Neutrophil (primary cell): ENCODE measurements around the gene MRPS30.
"Not testable (repeated sequence)": the region's sequence is repeated elsewhere in the genome, so short reads cannot be mapped to it uniquely, and the experiment has no call there.

Experiments used
- H3K27ac ChIP-seq: fragments of 200-600 bp; sonication (generic); 2 replicates; pipeline ENCODE4 v1.5.1; 2016; ENCODE audit warnings: mild to moderate bottlenecking, moderate library complexity
- H3K27me3 ChIP-seq: fragments of 200-600 bp; sonication (generic); 2 replicates; pipeline ENCODE4 v1.6.0; 2016; ENCODE audit warnings: mild to moderate bottlenecking
- H3K36me3 ChIP-seq: fragments of 200-600 bp; sonication (generic); 2 replicates; pipeline ENCODE4 v1.5.1; 2017
- H3K4me1 ChIP-seq, 2 experiments: fragments of 200-600 bp in 1 of 2; sonication (generic) in 1 of 2; 1 replicate in 1 of 2; 2 replicates in 1 of 2; pipeline versions ENCODE4 v1.5.1 to v1.6.1; 2013 to 2016; ENCODE audit warnings: low read depth in 1 of 2, low read length in 1 of 2, mild to moderate bottlenecking in 1 of 2, moderate library complexity in 1 of 2; ENCODE audit not compliant: control insufficient read depth in 1 of 2, insufficient read depth in 1 of 2
- H3K4me3 ChIP-seq, 2 experiments: fragments of 200-600 bp in 1 of 2; sonication (generic) in 1 of 2; 1 replicate in 1 of 2; 2 replicates in 1 of 2; pipeline ENCODE4 v1.5.1; 2013 to 2016; ENCODE audit warnings: low read depth in 1 of 2, low read length in 1 of 2, mild to moderate bottlenecking in 1 of 2, moderate library complexity in 1 of 2
- H3K9me3 ChIP-seq: fragments of 200-600 bp; sonication (generic); 2 replicates; pipeline ENCODE4 v1.5.1; 2016
- TF ChIP-seq, protein P1 (sequence below): fragments of 200-600 bp; sonication (generic); IDR thresholded peaks from 2 replicates; pipeline ENCODE4 v1.5.1; 2016; ENCODE audit warnings: antibody characterized with exemption

Gene MRPS30

DNA sequence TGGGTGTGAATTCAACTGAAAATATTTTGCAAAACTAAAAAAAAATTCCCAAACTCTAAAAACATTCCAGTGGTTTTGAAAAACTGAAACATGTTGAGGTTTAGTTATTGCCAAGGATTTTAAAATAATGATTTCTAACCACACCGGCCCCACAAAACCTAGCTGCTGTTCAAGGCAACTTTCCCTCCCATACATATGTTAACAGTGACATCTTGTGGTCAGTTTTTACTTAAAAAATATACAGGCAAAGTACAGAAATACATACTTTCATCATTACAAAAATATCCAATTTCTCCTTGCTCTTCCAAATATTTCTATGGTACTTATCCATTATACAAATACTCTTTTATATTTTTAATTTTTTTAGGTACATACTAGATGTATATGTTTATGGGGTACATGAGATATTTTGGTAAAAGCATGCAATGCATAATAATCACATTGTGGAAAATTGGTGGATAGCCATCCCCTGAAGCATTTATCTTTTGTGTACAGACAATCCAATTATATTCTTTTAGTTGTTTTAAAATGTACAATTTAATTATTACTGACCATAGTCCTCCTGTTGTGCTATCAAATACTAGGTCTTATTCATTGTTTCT lies 34.4 kb upstream of the MRPS30 start:
- Histone ChIP-seq H3K4me1 (no peaks in the 10 kb centered on the region), H3K9me3 (no peaks in the 10 kb centered on the region), H3K4me3 (no peak overlapping the region), H3K27me3 (peaks cover 9% of the 10 kb centered on the region), H3K27ac (no peak overlapping the region), H3K36me3 (no peaks in the 10 kb centered on the region)
- TF ChIP-seq, protein P1, sequence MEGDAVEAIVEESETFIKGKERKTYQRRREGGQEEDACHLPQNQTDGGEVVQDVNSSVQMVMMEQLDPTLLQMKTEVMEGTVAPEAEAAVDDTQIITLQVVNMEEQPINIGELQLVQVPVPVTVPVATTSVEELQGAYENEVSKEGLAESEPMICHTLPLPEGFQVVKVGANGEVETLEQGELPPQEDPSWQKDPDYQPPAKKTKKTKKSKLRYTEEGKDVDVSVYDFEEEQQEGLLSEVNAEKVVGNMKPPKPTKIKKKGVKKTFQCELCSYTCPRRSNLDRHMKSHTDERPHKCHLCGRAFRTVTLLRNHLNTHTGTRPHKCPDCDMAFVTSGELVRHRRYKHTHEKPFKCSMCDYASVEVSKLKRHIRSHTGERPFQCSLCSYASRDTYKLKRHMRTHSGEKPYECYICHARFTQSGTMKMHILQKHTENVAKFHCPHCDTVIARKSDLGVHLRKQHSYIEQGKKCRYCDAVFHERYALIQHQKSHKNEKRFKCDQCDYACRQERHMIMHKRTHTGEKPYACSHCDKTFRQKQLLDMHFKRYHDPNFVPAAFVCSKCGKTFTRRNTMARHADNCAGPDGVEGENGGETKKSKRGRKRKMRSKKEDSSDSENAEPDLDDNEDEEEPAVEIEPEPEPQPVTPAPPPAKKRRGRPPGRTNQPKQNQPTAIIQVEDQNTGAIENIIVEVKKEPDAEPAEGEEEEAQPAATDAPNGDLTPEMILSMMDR, result no peak

DNA sequence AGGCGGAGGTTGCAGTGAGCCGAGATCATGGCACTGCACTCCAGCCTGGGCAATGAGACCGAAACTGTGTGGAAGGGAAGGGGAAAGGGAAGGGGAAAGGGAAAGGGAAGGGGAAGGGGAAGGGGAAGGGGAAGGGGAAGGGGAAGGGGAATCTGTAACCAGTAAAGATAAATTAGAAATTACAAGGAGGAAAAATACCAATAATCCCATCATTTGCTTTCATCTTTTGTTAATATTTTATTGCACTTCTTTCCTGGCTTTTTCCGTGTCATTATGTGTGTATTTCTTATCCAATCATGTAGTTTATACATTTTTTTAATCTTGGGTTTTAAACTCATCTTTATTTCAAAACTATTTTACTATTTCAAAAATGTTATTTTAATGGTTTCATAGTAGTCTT lies 29.6 kb upstream of the MRPS30 start:
- Histone ChIP-seq H3K27ac (no peak overlapping the region), H3K4me3 (no peak overlapping the region), H3K9me3 (no peaks in the 10 kb centered on the region), H3K4me1 (no peaks in the 10 kb centered on the region), H3K27me3 (no peaks in the 10 kb centered on the region), H3K36me3 (no peaks in the 10 kb centered on the region)
- TF ChIP-seq, protein P1, result no peak

DNA sequence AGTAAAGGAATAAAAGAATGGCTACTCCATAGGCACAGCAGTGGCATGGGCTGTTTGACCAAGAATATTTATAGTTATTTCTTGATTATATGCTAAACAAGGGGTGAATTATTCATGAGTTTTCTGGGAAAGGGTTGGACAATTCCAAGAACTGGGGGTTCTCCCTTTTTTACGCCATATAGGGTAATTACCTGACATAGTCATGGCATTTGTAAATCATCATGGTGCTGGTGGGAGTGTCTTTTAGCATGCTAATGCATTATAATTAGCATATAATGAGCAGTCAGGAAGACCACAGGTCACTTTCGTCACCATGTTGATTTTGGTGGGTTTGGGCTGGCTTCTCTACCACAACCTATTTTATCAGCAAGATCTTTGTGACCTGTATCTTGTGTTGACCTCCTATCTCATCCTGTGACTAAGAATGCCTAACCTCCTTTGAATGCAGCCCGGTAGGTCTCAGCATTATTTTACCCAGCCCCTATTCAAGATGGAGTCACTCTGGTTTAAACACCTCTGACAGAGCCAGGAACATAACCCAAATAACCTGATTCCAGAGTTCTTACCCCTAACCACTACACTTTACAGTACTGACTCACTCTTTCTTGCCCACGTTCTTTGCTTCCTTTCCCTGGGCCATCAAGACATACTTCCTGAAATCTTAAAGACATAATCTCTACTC lies 25.0 kb upstream of the MRPS30 start:
- H3K9me3 ChIP-seq, result no peaks in the 10 kb centered on the region
- TF ChIP-seq, protein P1, result no peak
- no peaks in the 10 kb centered on the region for H3K27me3 ChIP-seq
- H3K4me1 ChIP-seq, result no peaks in the 10 kb centered on the region
- H3K27ac ChIP-seq, result no peak overlapping the region
- H3K36me3 ChIP-seq, result no peaks in the 10 kb centered on the region
- no peak overlapping the region for H3K4me3 ChIP-seq

DNA sequence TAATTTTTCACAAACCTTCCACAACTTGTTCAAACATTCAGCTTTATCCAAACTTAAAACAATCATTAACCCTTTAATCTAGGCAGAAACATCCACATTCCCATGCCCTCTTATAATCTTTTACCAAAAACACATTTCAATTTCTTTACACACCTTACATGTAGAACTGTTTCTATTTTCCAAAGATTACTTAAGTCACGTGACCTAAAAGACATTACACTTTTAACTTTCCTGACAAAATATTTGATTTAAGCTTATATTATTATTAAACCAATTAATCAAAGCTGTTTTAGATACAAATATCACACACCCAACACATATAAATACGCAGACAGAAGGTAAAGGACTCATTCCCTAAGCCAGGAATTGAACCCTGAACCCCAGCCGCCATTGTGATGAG lies 21.0 kb upstream of the MRPS30 start:
- H3K4me3 ChIP-seq, result no peak overlapping the region
- TF ChIP-seq, protein P1, result no peak
- H3K9me3 ChIP-seq, result no peaks in the 10 kb centered on the region
- H3K27ac ChIP-seq, result no peak overlapping the region
- H3K36me3 ChIP-seq, result no peaks in the 10 kb centered on the region
- H3K4me1 ChIP-seq, result no peaks in the 10 kb centered on the region
- no peaks in the 10 kb centered on the region for H3K27me3 ChIP-seq

DNA sequence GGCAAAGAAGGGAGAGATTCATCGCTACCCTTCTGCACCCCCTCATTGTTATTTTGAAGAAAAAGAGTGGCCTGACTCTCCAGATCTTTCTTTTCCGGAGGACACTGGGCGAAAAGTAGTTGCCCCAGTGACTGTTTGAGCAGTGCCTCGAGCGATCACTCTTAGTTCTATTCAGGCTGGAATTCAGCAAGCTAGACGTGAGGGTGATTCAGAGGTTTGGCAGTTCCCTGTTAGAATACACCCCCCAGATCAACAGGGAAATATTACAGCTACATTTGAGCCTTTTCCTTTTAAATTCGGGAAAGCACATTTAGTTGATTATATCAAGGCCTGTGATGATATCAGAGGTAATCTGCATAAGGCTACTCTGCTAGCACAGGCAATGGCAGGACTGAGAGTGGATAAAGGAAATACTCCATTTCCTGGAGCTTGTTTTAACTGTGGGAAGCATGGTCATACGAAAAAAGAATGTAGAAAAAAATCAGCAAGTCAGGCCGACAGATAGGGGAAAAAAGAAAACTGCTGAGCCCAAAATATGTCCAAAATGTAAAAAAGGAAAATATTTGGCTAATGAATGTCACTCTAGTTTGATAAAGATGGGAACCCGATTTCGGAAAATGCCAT lies 19.3 kb upstream of the MRPS30 start:
- H3K27me3 ChIP-seq, H3K27ac ChIP-seq, H3K4me1 ChIP-seq, H3K9me3 ChIP-seq, H3K4me3 ChIP-seq, H3K36me3 ChIP-seq: not testable (repeated sequence)

DNA sequence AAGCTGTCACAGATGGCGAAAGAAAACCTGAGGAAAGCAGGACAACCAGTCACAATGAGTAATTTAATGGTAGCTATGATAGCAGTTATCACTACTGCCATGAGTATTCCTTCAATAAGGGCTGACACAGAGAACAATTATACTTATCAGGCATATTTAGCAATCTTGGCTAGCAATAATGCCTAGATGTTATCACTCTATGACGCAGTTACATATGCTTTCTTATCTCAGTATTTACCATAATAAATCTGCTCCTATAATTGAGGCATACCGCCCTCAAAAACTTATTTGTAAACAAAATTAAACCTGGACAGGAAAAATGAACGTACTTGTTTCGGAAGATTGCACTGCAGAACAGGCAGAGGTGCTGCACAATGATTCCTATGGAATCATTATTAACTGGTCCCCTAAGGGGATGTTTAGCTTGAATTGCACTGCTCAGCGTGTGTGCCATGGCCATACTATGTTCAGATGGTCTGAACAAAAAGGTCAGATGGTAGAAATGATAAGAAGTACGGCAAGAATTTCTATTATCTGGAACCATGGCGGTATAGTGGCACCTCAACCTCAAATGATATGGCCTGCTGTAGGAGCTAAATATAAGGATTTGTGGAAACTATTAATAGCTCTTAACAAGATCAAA lies 16.6 kb upstream of the MRPS30 start:
- H3K4me1 ChIP-seq, H3K9me3 ChIP-seq, H3K27ac ChIP-seq, H3K36me3 ChIP-seq, H3K27me3 ChIP-seq, H3K4me3 ChIP-seq: not testable (repeated sequence)
